Muscle of arm (tissue), 12 donors: ENCODE results near the gene DRGX. TPM values are rescaled to one million over a fixed set of nuclear protein-coding genes. Genes with fewer than 3 reads are reported as not detected.

Source experiments
- DNase-seq: peaks from one replicate; pipeline ENCODE4 v3.0.0-alpha.2; 2013
- polyA plus RNA-seq, 12 donors: library from polyadenylated mRNA; unstranded; fragments of 120-200 nt; gene quantifications; one replicate each; pipeline ENCODE4 v1.2.1, GENCODE V29; 2013; ENCODE audit not compliant: insufficient read length in 12 of 12

Gene DRGX
- polyA plus RNA-seq, 12 donors: 0.23 TPM; not detected in 11

GRCh38 chr10:49362596-49363260 is 33.2 kb downstream of the DRGX start:
- no peak for DNase-seq

GRCh38 chr10:49361735-49362568 is 33.9 kb downstream of the DRGX start:
- DNase-seq: no peak

GRCh38 chr10:49361178-49361554 is 34.7 kb downstream of the DRGX start:
- no peak for DNase-seq

GRCh38 chr10:49360271-49361177 is 35.4 kb downstream of the DRGX start:
- no peak for DNase-seq

- peak; percentile 19 for DNase-seq
These were observed 36.3 kb downstream of the DRGX start for GRCh38 chr10:49359349-49360270.

GRCh38 chr10:49357910-49358309 is 38.0 kb downstream of the DRGX start:
- no peak for DNase-seq

GRCh38 chr10:49356944-49357343 is 38.9 kb downstream of the DRGX start:
- DNase-seq: no peak

- no peak for DNase-seq
These were observed 39.7 kb downstream of the DRGX start for GRCh38 chr10:49356181-49356580.

- DNase-seq: no peak
These were observed 40.7 kb downstream of the DRGX start for GRCh38 chr10:49355221-49355620.

- DNase-seq: no peak
These were observed 41.3 kb downstream of the DRGX start for GRCh38 chr10:49354593-49354992.

GRCh38 chr10:49353895-49354566 is 41.9 kb downstream of the DRGX start:
- DNase-seq: no peak

- no peak for DNase-seq
These were observed 42.6 kb downstream of the DRGX start for GRCh38 chr10:49353026-49353894.

- no peak for DNase-seq
These were observed 43.6 kb downstream of the DRGX start for GRCh38 chr10:49352323-49352722.

- no peak for DNase-seq
These were observed 44.2 kb downstream of the DRGX start for GRCh38 chr10:49351669-49352068.

- DNase-seq: no peak
These were observed 44.9 kb downstream of the DRGX start for GRCh38 chr10:49350846-49351532.

- DNase-seq: no peak
These were observed 45.8 kb downstream of the DRGX start for GRCh38 chr10:49350138-49350537.

- DNase-seq: no peak
These were observed 46.5 kb downstream of the DRGX start for GRCh38 chr10:49349390-49349789.

- DNase-seq: no peak
These were observed 47.3 kb downstream of the DRGX start for GRCh38 chr10:49348593-49348992.

- DNase-seq: no peak
These were observed 48.1 kb downstream of the DRGX start for GRCh38 chr10:49347827-49348226.
